NCI-H226 (cell line): ENCODE measurements around the gene SMIM44.

Experiments
- DNase-seq: peaks from one replicate; pipeline ENCODE4 v3.0.0-alpha.2; 2015

The SMIM44 gene

DNA sequence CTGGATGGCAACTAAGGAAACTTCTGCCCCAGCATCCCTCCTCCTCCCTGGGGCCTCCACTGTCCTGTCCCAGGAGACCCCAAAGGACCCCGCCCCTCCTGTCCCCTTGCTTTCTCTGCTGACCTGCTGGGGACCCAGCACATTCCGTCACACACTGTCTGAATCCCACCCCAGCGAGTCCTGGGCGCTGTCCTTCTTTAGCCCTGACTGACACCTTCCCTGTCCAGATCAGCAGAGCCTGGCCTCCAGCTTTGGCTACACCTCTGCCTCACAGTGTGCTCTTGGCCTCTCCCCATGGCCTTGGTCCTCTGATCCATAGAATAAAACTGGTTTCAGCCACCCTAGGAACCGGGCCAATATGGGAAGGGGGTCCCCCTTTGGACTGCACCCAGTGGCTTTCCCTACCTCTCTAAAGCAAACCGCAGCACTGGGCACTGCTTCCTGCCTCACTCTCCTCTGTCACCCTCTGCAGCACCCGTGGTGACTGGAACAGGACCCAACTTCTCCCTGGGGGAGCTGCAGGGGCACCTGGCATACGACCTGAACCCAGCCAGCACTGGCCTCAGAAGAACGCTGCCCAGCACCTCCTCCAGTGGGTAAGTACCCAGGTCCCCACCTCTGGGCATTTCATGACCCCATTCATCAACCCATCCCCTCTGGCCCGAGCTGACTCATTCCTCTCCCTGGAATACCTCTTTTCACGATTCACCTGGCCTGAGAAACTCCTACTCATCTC, 49.3 kb downstream of the SMIM44 start:
- no peak for DNase-seq

DNA sequence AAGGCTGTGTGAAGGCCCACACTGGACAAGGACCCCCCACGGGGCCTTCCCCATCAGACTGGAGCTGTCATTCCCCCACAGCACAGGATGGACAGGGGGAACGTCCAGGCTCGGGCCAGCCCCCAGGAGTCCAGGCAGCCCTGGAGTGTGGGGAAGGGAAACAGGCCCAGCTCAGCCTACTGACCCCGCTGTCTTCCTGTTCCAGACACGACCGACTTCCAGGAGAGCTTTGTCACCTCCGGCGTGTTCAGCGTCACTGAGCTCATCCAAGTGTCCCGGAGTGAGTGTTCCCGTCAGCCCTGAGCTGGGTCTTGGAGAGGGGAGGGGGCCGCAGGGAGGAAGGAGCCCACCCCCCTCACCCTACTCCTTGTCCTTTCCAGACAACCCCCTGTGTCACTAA, 49.9 kb downstream of the SMIM44 start:
- DNase-seq, result no peak
